Stimulated activated CD8-positive, alpha-beta memory T cell treated with anti-CD3 and anti-CD28 coated beads, Interleukin-7, amount 100 ng/mL, for 1 hour (primary cell): Measurements from ENCODE around the gene PLD5.

ENCODE experiments used
- DNase-seq, 2 donors: peaks; one replicate each; pipeline ENCODE4 v3.0.0-alpha.2; 2020; ENCODE audit warnings: low read depth in 2 of 2

PLD5 gene

DNA sequence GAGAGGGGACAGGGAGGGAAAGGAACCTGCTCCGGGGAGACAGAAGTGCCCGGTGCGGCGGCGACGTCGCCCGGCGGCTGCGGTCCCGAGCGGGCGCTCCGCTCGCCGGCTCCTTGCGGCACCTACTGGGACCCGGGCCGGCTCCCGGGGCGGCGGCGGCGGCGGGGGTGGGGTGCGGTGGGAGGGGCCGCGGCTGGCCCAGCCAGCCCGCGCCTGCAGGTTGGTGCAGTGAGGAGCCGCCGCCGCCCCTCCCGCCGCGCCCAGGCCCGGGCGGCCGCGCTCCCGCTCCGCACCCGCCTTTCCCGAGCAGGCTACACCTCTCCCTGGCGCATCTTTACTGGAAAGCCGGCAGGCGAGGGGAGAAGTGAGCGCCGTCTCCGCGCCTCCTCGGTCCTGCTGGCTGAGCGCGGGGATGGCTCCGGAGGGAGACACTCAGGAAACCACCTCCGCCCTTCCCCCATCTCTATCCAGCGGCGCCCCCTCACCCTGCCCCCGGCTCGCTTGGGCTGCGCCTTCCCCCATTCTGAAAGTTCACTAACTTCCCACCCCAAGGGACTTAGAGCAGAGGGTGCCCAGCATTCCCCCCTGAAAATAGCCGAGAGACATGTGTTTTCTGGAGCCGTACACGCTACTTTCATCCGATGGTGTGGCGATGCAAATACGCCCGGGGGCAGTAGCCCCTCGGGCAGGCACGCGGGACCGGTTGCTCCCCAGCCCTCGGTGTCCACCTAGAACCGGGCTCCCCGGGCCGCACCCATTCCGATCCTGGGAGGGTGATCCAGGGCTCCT is at the start of gene PLD5:
TSS of gene PLD5 (minus strand) at position 127 of the 789 bp plus-strand sequence.
- no peak for DNase-seq

- no peak for DNase-seq
Observed at GRCh38 chr1:242569867-242570266, 45.4 kb upstream of the PLD5 start.

DNA sequence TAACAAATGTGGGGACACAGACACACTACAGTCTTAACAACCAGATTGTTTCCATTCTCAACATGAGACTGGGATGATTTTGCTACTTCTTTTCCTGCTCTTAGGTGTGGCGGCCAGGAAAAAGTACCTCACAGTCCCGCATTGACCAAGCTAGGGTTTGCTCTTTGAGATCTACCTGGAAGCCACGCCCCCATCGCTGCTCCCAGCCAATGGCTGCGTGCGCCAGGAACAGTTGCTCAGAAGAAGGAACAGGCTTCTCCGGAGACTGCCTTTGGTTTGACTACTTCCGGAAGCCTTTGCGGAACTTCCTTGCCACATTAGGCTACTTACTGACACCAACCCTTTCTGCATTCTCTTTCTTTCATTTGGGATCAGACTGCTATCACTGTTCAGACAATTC is 44.2 kb upstream of the PLD5 start:
- no peak for DNase-seq

DNA sequence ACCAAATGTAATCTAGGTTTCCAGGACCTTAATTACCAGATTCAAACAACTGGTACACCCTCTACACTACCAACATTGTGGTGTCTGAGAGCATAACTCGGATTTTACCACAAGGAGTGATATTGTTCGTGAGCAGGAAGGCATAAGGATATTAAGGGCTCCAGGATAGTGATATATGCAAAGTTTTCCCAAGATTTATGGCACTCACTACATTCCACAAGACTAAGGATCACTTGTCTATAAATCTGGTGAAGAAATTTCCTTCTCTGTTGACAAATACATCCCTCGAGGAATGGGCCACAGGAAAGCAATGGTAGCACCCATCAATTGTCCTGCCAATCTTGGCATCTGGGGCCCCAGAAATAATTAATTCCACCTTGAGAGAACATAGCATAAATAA is 43.1 kb upstream of the PLD5 start:
- DNase-seq, result no peak

DNA sequence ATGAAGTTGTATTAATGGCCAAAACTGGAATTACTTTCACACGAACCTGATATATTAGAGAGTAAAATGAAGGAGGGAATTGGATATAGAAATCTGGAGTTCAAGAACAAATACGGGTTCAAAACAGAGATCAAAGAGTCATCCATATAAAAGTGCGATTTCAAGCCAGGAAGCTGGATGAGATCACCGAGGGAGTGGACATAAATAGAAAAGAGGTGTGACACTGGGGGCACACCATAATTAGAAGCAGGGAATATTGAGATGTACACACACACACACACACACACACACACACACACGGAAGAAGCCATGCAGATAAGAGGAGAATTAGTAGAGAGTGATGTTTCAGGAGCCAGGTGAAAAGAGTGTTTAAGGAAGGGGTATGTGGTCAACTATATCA is 32.3 kb upstream of the PLD5 start:
- DNase-seq, result no peak

DNA sequence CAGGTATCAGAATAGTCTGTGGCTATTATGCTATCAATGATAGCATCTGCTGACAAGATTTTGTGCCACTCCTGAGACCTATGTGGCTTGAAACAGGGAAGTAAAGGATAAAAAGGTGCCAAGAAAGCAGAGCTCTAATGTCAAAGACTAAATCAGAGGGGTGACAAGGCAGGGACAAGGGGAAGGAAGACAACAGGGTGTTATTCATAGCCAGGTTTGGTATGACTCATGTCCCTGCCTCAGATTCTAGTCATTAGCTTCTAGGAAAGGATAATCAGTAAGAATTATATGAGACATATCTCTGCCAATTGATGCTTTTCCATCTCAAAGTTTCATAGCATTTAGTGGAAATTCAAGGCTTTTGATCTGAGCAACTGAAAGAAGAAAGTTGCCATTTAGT is 31.8 kb upstream of the PLD5 start:
- no peak for DNase-seq

DNA sequence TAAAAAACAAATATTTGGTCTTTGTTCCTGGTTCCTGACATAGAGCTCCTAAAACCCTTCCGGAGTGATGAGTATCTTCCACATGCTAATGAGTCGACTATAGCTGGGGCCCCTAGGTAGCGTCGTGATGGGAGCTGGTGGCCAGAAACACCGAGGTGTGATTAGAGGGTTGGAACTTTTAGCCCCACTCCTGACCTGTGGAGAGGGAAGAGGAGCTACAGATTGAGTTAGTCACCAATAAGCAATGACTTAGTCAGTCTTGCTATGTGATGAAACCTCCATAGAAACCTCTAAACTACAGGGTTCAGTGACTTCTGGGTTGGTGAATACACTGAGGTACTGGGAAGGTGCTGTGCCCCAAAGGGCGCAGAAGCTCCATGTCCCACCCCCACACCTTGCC is 30.1 kb upstream of the PLD5 start:
- DNase-seq, result no peak

GRCh38 chr1:242546849-242547729 is 22.6 kb upstream of the PLD5 start:
- no peak for DNase-seq

DNA sequence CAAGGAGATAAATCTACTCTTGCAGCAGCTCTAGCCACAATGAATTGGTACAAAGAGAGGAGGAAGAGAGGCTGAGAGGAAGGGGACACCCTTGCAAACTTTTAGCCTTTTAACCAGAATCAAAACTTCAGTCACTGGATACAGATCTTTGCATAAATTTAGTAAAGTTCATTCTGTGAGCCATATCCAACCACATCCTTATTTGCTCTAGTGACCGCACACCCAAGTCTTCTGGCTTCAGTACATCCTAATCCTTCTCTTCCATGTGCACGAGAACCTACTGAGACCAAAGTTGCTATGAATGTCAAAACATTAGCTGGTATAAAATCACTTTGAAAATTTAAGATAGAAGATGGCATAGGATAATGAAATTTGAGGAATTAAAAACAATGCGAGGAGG is 21.9 kb upstream of the PLD5 start:
- DNase-seq, result no peak

DNA sequence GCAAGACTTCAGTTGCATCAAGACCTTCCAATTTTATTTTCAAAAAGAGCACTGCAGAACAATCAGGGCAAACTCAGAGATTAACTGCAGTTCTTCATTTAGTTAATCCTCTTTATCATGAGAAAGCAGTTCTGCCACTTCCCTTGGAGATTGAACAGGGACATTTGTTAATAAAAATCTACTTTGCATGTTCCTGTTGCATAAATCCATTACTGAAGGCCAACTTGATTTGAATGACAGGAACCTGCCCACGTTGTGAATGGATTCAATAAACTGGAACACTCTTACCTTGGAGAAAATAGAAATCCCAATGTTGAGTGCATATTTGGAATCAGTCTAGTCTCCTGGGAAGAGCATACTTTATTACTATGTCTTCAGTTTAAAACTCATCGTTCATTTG is 19.6 kb upstream of the PLD5 start:
- no peak for DNase-seq

- DNase-seq, result no peak
Observed at GRCh38 chr1:242542271-242542670, 17.8 kb upstream of the PLD5 start.

DNA sequence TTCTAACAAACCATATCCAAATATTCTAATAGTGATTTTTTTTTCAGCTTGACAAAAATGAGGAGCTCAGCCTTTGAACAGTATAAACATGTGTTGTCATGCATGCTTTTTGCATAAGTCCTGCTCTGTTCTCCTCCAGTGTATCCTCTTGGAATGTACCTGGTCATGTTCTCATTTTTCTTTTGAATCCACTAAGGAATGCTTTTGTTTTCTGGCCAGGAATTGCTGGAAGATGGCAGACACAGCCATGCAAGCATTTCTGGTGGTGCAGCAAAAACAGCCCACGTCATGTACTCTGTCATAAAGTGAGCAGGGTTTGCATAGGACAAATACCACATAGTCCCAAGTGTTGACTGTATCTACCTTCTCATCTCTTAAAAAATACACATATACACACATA is 11.5 kb upstream of the PLD5 start:
- DNase-seq, result no peak

GRCh38 chr1:242534753-242535152 is 10.3 kb upstream of the PLD5 start:
- no peak for DNase-seq

- no peak for DNase-seq
Observed at GRCh38 chr1:242530761-242531160, 6.3 kb upstream of the PLD5 start.

GRCh38 chr1:242525769-242526168 is 1.3 kb upstream of the PLD5 start:
- no peak for DNase-seq

GRCh38 chr1:242525360-242525722 is 844 bp upstream of the PLD5 start:
- no peak for DNase-seq

GRCh38 chr1:242523719-242524570 is 552 bp downstream of the PLD5 start:
- DNase-seq, result no peak

GRCh38 chr1:242522996-242523718 is 1.3 kb downstream of the PLD5 start:
- no peak for DNase-seq

DNA sequence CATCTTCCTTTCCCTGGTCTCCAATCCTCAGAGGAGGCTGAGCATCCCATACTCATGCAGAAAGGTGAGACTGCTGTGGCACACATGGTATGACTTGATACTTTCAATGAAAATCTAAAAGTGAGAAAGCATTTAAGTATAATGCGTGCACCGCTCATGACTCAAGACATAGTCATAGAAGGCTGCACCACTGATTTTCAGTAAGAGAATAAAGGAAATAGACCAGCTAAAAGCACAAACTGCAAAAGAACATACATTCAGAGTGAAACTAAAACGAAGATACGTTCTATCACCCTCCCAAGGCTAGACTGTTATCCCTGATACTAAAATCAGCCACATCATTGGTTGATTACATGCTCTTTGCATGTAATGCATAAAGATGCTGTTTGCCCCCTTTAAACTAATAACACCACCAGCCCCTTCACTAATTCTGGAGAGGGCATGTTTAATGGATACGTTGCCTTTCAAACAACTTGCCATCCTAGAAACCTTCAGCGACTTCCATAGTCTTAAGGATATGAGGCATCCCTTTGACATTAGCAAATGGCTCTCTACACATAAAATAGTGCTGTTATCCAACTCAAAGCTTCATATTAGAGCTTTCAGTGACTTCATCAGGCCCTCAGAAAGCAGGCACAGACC is 2.1 kb downstream of the PLD5 start:
- DNase-seq, result no peak

- no peak for DNase-seq
Observed at GRCh38 chr1:242515555-242515954, 8.9 kb downstream of the PLD5 start.

- no peak for DNase-seq
Observed at GRCh38 chr1:242506724-242507123, 17.8 kb downstream of the PLD5 start.
